HepG2 (cell line): ENCODE measurements around the gene CCDC66. TPM values are rescaled to one million over a fixed set of nuclear protein-coding genes. Genes with fewer than 3 reads are reported as not detected.

Experiments
- ATAC-seq: fragments of 200-7000 bp; cut with Tn5 transposase; 3 replicates; pipeline ENCODE4 v1.9.1; 2020; ENCODE audit warnings: mild to moderate bottlenecking, moderate library complexity
- BruUV-seq: library from RNA; stranded (reverse); fragments of 400-500 nt; replicated peaks from 2 replicates; lab custom pipeline; 2021; lab: Mats Ljungman, UMichigan
- CTCF ChIA-PET: fragments of 300-600 bp; formaldehyde crosslinking; extraction: SDS; loops from one replicate; lab custom pipeline; 2021; ENCODE audit warnings: low total read pairs, inconsistent platforms, low intra/inter-chr PET ratio; lab: Yijun Ruan, JAX
- POLR2A ChIA-PET: fragments of 350-600 bp; sonication (Branson Sonifier 250); formaldehyde crosslinking; loops from one replicate; lab custom pipeline; 2020; ENCODE audit warnings: antibody characterized with exemption, inconsistent platforms; lab: Yijun Ruan, JAX
- DNase-seq: peaks from one replicate; pipeline ENCODE4 v3.0.0-alpha.2; 2015; ENCODE audit warnings: low spot score
- FAIRE-seq: peaks from 3 replicates; lab custom pipeline; 2011; peaks lifted over from hg19 to GRCh38; lab: Jason Lieb, UNC
- H2AFZ ChIP-seq: one replicate; pipeline ENCODE4 v1.6.1; 2011; ENCODE audit warnings: low read length, inconsistent platforms
- H3K27ac ChIP-seq: fragments of 300-600 bp; 3 replicates; pipeline ENCODE4 v1.8.0; 2011; ENCODE audit warnings: mixed run types, mild to moderate bottlenecking, mixed read lengths, low read length, inconsistent platforms; ENCODE audit not compliant: insufficient read depth; ENCODE audit errors: extremely low read length
- H3K27me3 ChIP-seq, 2 experiments: fragments of 200-600 bp in 1 of 2; 2 replicates in 1 of 2; 3 replicates in 1 of 2; pipeline versions ENCODE4 v1.6.0 to v1.8.0; 2011; ENCODE audit warnings: low read length in 2 of 2, mild to moderate bottlenecking in 2 of 2, moderate library complexity in 2 of 2, inconsistent platforms in 1 of 2; ENCODE audit not compliant: insufficient read depth in 2 of 2, control insufficient read depth in 1 of 2
- H3K36me3 ChIP-seq, 2 experiments: fragments of 200-600 bp in 1 of 2; replicated peaks in 1 of 2; 2 replicates in 1 of 2; 3 replicates in 1 of 2; pipeline versions ENCODE4 v1.5.1 to v1.8.0; 2011; ENCODE audit warnings: low read length in 2 of 2, inconsistent platforms in 1 of 2; ENCODE audit not compliant: insufficient read depth in 2 of 2, control insufficient read depth in 1 of 2
- H3K4me1 ChIP-seq: 2 replicates; pipeline ENCODE4 v1.5.1; 2012; ENCODE audit warnings: low read length, inconsistent platforms; ENCODE audit not compliant: insufficient read depth
- H3K4me2 ChIP-seq: 2 replicates; pipeline ENCODE4 v1.6.0; 2011; ENCODE audit warnings: low read depth, low read length, inconsistent platforms
- H3K4me3 ChIP-seq, 3 experiments: fragments of 200-600 bp in 1 of 3; sonication (generic), shearing (Covaris generic) in 1 of 3; replicated peaks in 1 of 3; 2 replicates each; pipeline ENCODE4 v1.5.1; 2011 to 2016; ENCODE audit warnings: low read length in 3 of 3, inconsistent platforms in 2 of 3, low read depth in 2 of 3, mild to moderate bottlenecking in 2 of 3, control low read depth in 1 of 3, mixed read lengths in 1 of 3; ENCODE audit not compliant: insufficient read depth in 1 of 3
- H3K79me2 ChIP-seq: one replicate; pipeline ENCODE4 v1.6.1; 2011; ENCODE audit warnings: low read length, inconsistent platforms; ENCODE audit not compliant: insufficient read depth
- H3K9ac ChIP-seq: 2 replicates; pipeline ENCODE4 v1.6.0; 2011; ENCODE audit warnings: mild to moderate bottlenecking, low read depth, low read length, inconsistent platforms; ENCODE audit not compliant: insufficient read depth
- H3K9me3 ChIP-seq: 2 replicates; pipeline ENCODE4 v1.5.1; 2012; ENCODE audit warnings: mild to moderate bottlenecking, low read length
- H4K20me1 ChIP-seq: 2 replicates; pipeline ENCODE4 v1.6.0; 2011; ENCODE audit warnings: inconsistent platforms, mild to moderate bottlenecking, low read length, moderate library complexity; ENCODE audit not compliant: insufficient read depth
- HES4 ChIP-seq: sonication (generic); formaldehyde crosslinking; IDR thresholded peaks from 2 replicates; pipeline ENCODE4 v1.9.0; 2021; ENCODE audit warnings: mild to moderate bottlenecking, missing genetic modification reagents, borderline replicate concordance
- MIER2 ChIP-seq: IDR thresholded peaks from 2 replicates; pipeline ENCODE4 v1.6.1; 2016; ENCODE audit warnings: missing biosample characterization, missing genetic modification reagents
- NR2C2 ChIP-seq: sonication (generic); formaldehyde crosslinking; IDR thresholded peaks from 2 replicates; pipeline ENCODE4 v1.4.0; 2020; ENCODE audit warnings: missing genetic modification reagents, mild to moderate bottlenecking, moderate library complexity, borderline replicate concordance
- NR2F6 ChIP-seq, 2 experiments: IDR thresholded peaks; 2 replicates each; pipeline ENCODE4 v1.6.1; 2016; ENCODE audit warnings: antibody characterized with exemption in 1 of 2, mild to moderate bottlenecking in 1 of 2
- PCBP2 ChIP-seq: fragments of 200-400 bp; formaldehyde crosslinking; optimal IDR thresholded peaks from 2 replicates; pipeline ENCODE3; 2018; ENCODE audit warnings: low read length, low read depth; ENCODE audit not compliant: poor library complexity, severe bottlenecking
- PHF20 ChIP-seq: sonication (generic); formaldehyde crosslinking; IDR thresholded peaks from 2 replicates; pipeline ENCODE4 v1.5.0; 2020; ENCODE audit warnings: mild to moderate bottlenecking, missing genetic modification reagents
- SRSF9 ChIP-seq: fragments of 200-400 bp; formaldehyde crosslinking; IDR thresholded peaks from 2 replicates; pipeline ENCODE4 v1.6.1; 2018; ENCODE audit warnings: borderline replicate concordance, mild to moderate bottlenecking, low read depth, low read length; ENCODE audit not compliant: insufficient read depth, poor library complexity, severe bottlenecking
- STAT5B ChIP-seq: sonication (generic); formaldehyde crosslinking; IDR thresholded peaks from 2 replicates; pipeline ENCODE4 v1.4.0; 2020; ENCODE audit warnings: missing genetic modification reagents
- TRIM24 ChIP-seq: sonication (generic); formaldehyde crosslinking; IDR thresholded peaks from 2 replicates; pipeline ENCODE4 v1.8.0; 2022; ENCODE audit warnings: mild to moderate bottlenecking, missing genetic modification reagents
- ZNF234 ChIP-seq: sonication (generic); formaldehyde crosslinking; conservative IDR thresholded peaks from 2 replicates; pipeline ENCODE4 v1.5.1; 2020; ENCODE audit warnings: mild to moderate bottlenecking, missing genetic modification reagents
- WGBS: methylation state at CpG from one replicate; pipeline ENCODE4 v1.1.6; 2017; ENCODE audit warnings: low lambda C conversion rate; 5-methylcytosine and 5-hydroxymethylcytosine counted together
- in situ Hi-C: cut with HindIII; loops from 2 replicates; pipeline ENCODE4 v1.10.0; 2017; ENCODE audit warnings: low pct_unique_long_range_greater_than_20kb; ENCODE audit not compliant: extremely low pct_ligation_motif_present
- intact Hi-C: fragments of 100-400 bp; cut with micrococcal nuclease; formaldehyde crosslinking; loops from one replicate; pipeline ENCODE4 v1.10.0; 2022; ENCODE audit not compliant: unreplicated experiment
- polyA plus RNA-seq, 8 experiments: library from polyadenylated mRNA; depleted of rRNA in 3 of 8; stranded (reverse) in 7 of 8; unstranded in 1 of 8; fragments of >200 nt; fragmentation: Illumina TruSeq in 4 of 8; extraction: Trizol in 4 of 8; gene quantifications; 2 replicates each; pipeline versions ENCODE4 v1.2.1 to v1.2.3, GENCODE V29; 2011 to 2016; ENCODE audit warnings: low read depth in 4 of 8, missing spikeins in 1 of 8, mixed read lengths in 1 of 8; ENCODE audit not compliant: insufficient read depth in 1 of 8
- total RNA-seq, 5 experiments: library from RNA; depleted of rRNA; stranded (reverse); fragments of >200 nt; fragmentation: Illumina TruSeq; extraction: Trizol; gene quantifications; 2 replicates each; pipeline ENCODE4 v1.2.3, GENCODE V29; 2016; ENCODE audit warnings: low read depth in 1 of 5
- TF ChIP-seq, protein P1 (sequence below): sonication (generic); formaldehyde crosslinking; IDR thresholded peaks from 2 replicates; pipeline ENCODE4 v1.4.0; 2020; ENCODE audit warnings: missing genetic modification reagents; ENCODE audit errors: not compliant biosample characterization

CCDC66 gene
- total and polyA plus RNA-seq, 2 of the 13 experiments (the other 11 are each of a cell fraction or from before 2014, with no cell fraction given): 8.4 to 19.9 TPM

DNA sequence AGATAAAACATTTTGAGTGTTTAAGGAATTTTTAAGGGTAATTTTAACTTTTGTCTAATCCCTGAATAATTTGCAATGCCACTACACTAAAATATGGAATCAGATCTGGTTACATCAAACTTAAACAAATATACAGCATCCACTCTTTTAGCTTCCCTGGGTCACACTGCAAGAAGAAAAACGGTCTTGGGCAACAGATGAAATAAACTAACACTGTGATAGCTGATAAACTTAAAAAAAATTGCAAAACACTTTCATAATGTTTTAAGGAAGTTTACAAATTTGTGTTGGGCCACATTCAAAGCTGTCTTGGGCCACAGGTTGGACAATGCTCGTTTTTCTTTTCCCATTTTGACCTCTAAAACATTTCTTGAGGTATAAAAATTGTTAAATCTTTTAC, 34.3 kb downstream of the CCDC66 start (continued):
- TF ChIP-seq NR2C2 (CRISPR knock-in tag): no peak
- TF ChIP-seq TRIM24: no peak
- TF ChIP-seq, all 625 proteins: peak for 0

DNA sequence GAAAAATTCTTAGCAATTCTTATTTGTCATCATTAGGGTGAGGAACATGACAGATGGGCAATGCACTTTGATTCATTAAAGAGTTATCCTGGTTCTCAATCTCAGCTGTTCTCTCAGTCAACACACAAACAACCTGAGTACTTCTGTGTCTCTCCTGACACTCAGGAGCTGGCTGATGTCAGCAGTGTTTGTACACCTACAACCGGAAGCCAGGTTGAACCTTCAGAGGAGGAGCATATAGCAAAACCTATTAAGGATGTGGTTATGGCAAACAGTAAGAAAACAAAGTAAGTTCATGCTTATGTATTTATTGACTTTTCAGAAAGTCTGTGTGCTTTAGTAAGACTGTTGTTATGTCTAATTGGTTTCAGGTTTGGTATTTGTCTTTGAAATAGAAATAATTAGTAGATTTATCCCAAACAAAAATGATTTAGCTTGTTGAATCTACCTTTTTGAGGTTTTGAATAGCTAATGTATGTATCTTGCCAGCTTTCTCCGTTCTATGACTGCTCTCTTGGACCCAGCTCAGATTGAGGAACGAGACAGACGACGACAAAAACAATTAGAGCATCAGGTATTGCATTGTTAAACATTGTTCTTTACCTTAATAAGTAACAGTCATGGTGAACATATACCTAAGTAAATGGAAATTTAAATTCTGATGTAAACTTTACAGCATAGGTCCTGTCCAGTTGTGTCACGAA, 36.6 kb downstream of the CCDC66 start:
- peaks cover 2 to 5% of the 10 kb centered on the region in 2 experiments; a peak in 2 of 5 replicates for H3K36me3 ChIP-seq
- no peaks in the 10 kb centered on the region for H3K4me1 ChIP-seq
- no TSS peak for BruUV-seq
- H3K4me2 ChIP-seq: no peak overlapping the region
- POLR2A ChIA-PET: no interaction called here
- no peak overlapping the region for H3K27ac ChIP-seq
- no peak overlapping the region for H2AFZ ChIP-seq
- WGBS: 90% methylated on average over 6 of the region's 6 CpGs
- no peaks in the 10 kb centered on the region for H3K27me3 ChIP-seq
- intact Hi-C loops: no loop called here
- no peak for TF ChIP-seq NR2F6 (IDR thresholded peaks at IDR 0.05)
- no peak for TF ChIP-seq NR2F6 (CRISPR knock-in tag; IDR thresholded peaks at IDR 0.05)
- TF ChIP-seq ZNF234: no peak
- no peak for TF ChIP-seq MIER2 (CRISPR knock-in tag)
- TF ChIP-seq PCBP2: no peak
- no peak for TF ChIP-seq HES4 (CRISPR knock-in tag)
- TF ChIP-seq PHF20 (CRISPR knock-in tag): no peak
- TF ChIP-seq, protein P1, sequence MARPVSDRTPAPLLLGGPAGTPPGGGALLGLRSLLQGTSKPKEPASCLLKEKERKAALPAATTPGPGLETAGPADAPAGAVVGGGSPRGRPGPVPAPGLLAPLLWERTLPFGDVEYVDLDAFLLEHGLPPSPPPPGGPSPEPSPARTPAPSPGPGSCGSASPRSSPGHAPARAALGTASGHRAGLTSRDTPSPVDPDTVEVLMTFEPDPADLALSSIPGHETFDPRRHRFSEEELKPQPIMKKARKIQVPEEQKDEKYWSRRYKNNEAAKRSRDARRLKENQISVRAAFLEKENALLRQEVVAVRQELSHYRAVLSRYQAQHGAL (CRISPR knock-in tag): no peak
- TF ChIP-seq STAT5B: no peak
- no peak for TF ChIP-seq SRSF9
- H3K9me3 ChIP-seq: no peaks in the 10 kb centered on the region
- H4K20me1 ChIP-seq: no peaks in the 10 kb centered on the region
- H3K4me3 ChIP-seq: no peak overlapping the region
- no peak for FAIRE-seq
- ATAC-seq: no peak
- in situ Hi-C loops: no loop called here
- no peaks in the 10 kb centered on the region for H3K79me2 ChIP-seq
- CTCF ChIA-PET: no interaction called here
- no peak overlapping the region for H3K9ac ChIP-seq
- no peak for DNase-seq
